Measurements from ENCODE around the gene USF1.

DNA sequence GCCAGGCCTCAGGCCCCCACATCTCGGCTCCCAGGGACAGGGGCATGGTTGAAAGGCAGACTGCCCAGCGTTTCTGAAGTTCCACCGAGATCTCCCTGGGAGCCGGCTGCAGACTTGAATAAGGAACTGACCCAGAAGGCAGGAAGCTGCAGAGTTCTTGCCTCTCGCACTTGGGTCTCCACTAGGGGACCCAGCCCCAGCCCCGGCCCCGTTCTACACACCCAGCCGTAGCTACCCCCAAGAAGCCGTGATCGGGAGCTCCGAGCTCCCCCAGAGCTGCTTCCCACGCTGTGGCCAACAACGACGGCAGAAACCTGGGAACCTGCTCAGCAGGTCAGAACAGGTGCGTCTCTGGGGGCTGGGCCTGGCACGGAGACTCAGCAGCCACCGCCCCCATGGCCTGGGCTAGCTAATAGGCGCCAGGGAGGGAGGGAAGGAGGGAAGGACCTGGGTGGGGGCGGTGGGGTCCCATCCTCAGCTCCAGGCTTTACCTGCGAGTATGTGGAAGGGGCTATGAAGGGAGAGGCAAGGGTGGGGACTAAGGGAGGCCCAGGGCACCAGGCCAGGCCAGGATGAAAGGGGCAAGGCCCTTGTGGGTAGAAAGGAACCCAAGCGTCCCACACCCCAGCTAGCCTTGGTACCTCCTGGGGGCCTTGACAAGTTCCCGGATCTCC lies 43.6 kb upstream of the USF1 start, which contains the start of gene NECTIN4:
- TF ChIP-seq GATA3 (IDR thresholded peaks at IDR 0.05; ENCODE audit: low read depth, low read length) (no peak), GATA2 (IDR thresholded peaks at IDR 0.05; ENCODE audit: low read depth, low read length) (no peak)

Measured in SH-SY5Y (cell line).